ENCODE measurements around the gene KRTAP9-7. TPM values are rescaled to one million over a fixed set of nuclear protein-coding genes. Genes with fewer than 3 reads are reported as not detected.

The KRTAP9-7 gene
- total RNA-seq, 1 experiment from 2014 or later = not detected

GRCh38 chr17:41298458-41299135, 23.1 kb downstream of the KRTAP9-7 start:
- H3K4me2 ChIP-seq (ENCODE audit: insufficient read depth, insufficient read length, low read length) = no peak overlapping the region
- no peak overlapping the region for H2BK12ac ChIP-seq (ENCODE audit: insufficient read length, low read depth, low read length)
- no peak overlapping the region for H3K14ac ChIP-seq (ENCODE audit: insufficient read depth, low read length)
- H4K8ac ChIP-seq (replicated peaks; ENCODE audit: insufficient read length, low read depth, low read length) = no peak overlapping the region
- no peak overlapping the region for H2BK5ac ChIP-seq (ENCODE audit: insufficient read length, low read length)
- H4K20me1 ChIP-seq (ENCODE audit: control insufficient read depth, insufficient read depth, insufficient read length) = no peaks in the 10 kb centered on the region
- no peak overlapping the region for H3K9ac ChIP-seq (ENCODE audit: extremely low read depth, insufficient read length, low read length)
- Mint-ChIP-seq H3K36me3 (ENCODE audit: insufficient read depth in 1 of 3, low read depth in 3 of 3) (no peaks in the 10 kb centered on the region), H3K9me3 (peaks cover 0 to 2% of the 10 kb centered on the region in 2 experiments; a peak in 2 of 5 replicates), H3K4me3 (no peak overlapping the region), H3K27me3 (ENCODE audit: low read depth) (no peaks in the 10 kb centered on the region), H3K27ac (no peak overlapping the region), H3K4me1 (peaks cover 0 to 10% of the 10 kb centered on the region in 2 experiments; a peak in 1 of 4 replicates)
- no peaks in the 10 kb centered on the region for H3K9me3 ChIP-seq (ENCODE audit: control insufficient read depth, low read depth, low read length)
- no peak overlapping the region for H2AK5ac ChIP-seq (ENCODE audit: insufficient read length, low read length)
- H3K79me2 ChIP-seq (ENCODE audit: insufficient read depth, low read length) = no peaks in the 10 kb centered on the region
- H3K27me3 ChIP-seq (ENCODE audit: insufficient read depth, low read length) = no peaks in the 10 kb centered on the region
- H3K4me1 ChIP-seq (ENCODE audit: insufficient read depth, low read length) = no peaks in the 10 kb centered on the region
- H2BK15ac ChIP-seq (ENCODE audit: low read depth, low read length) = no peak overlapping the region
- no CpG with 5 or more reads among the region's 20 CpGs for WGBS (ENCODE audit: extremely low coverage, insufficient read length, low lambda C conversion rate)
- no peak overlapping the region for H3K27ac ChIP-seq (ENCODE audit: insufficient read length, low read depth, low read length)
- H3K23me2 ChIP-seq (ENCODE audit: insufficient read length, low read depth, low read length, poor library complexity, severe bottlenecking) = no peaks in the 10 kb centered on the region
- no peak overlapping the region for H2AFZ ChIP-seq (ENCODE audit: low read length)
- no peak overlapping the region for H2BK120ac ChIP-seq (ENCODE audit: low read depth, low read length, poor library complexity, severe bottlenecking)
- H4K5ac ChIP-seq (ENCODE audit: insufficient read length, low read depth, low read length) = no peak overlapping the region
- no peak overlapping the region for H3K4ac ChIP-seq (ENCODE audit: low read depth, low read length)
- DNase-seq = peak; percentile 46
- 0 out of 3 replicates have a peak, but pooled peaks have one; percentile 14 for TF ChIP-seq CTCF (conservative IDR thresholded peaks at IDR 0.05)
- H3T11ph ChIP-seq (ENCODE audit: low read length) = no peak overlapping the region
- H3K18ac ChIP-seq (ENCODE audit: insufficient read length, low read depth, low read length) = no peak overlapping the region
- no peak overlapping the region for H3K23ac ChIP-seq (ENCODE audit: insufficient read length, low read depth, low read length)
- no peak overlapping the region for H4K91ac ChIP-seq (ENCODE audit: insufficient read length, low read depth, low read length)
- no peaks in the 10 kb centered on the region for H3K79me1 ChIP-seq (ENCODE audit: insufficient read depth, low read depth, low read length, poor library complexity, severe bottlenecking)
- H3K56ac ChIP-seq (ENCODE audit: insufficient read length, low read depth, low read length) = no peak overlapping the region
- H2BK20ac ChIP-seq (ENCODE audit: low read depth, low read length, poor library complexity, severe bottlenecking) = no peak overlapping the region

All from H9 (cell line).